Hematopoietic multipotent progenitor cell (in vitro differentiated cells): ENCODE measurements around the gene ATP2A1. TPM values are rescaled to one million over a fixed set of nuclear protein-coding genes. Genes with fewer than 3 reads are reported as not detected.
A peak's percentile ranks its signal among the peaks of the same experiment; 100 is the strongest.
"Not testable (repeated sequence)": the region's sequence is repeated elsewhere in the genome, so short reads cannot be mapped to it uniquely, and the experiment has no call there.

ENCODE experiments used
- DNase-seq, 3 donors: peaks; one replicate each; pipeline ENCODE4 v3.0.0-alpha.2; 2011 to 2015; ENCODE audit warnings: low read depth in 2 of 3, low spot score in 2 of 3
- total RNA-seq: library from RNA; depleted of rRNA; stranded (reverse); fragments of >200 nt; gene quantifications from one replicate; pipeline ENCODE4 v1.2.3, GENCODE V29; 2012

The ATP2A1 gene
- total RNA-seq, 1 donor: 0.54 TPM

DNA sequence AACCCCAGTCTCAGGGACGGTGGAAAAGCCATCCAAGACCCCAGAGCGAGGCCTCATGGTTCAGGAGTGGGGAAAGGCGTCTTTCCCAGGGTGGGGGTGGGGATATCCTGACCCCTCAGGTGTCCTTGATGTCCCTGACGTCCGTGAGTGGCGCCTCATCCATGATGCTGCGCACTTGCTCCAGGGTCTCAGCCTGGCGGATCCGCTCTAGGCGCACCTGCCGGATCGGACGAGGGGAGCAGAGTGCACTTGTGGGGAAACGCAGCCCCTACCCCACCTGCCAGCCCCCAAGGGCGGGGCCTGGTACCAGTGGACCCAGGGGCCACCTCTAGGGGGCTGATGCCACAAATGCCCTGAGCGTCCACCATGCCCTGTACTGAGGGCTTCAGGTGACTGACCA lies 26.5 kb downstream of the ATP2A1 start:
- no peak for DNase-seq

DNA sequence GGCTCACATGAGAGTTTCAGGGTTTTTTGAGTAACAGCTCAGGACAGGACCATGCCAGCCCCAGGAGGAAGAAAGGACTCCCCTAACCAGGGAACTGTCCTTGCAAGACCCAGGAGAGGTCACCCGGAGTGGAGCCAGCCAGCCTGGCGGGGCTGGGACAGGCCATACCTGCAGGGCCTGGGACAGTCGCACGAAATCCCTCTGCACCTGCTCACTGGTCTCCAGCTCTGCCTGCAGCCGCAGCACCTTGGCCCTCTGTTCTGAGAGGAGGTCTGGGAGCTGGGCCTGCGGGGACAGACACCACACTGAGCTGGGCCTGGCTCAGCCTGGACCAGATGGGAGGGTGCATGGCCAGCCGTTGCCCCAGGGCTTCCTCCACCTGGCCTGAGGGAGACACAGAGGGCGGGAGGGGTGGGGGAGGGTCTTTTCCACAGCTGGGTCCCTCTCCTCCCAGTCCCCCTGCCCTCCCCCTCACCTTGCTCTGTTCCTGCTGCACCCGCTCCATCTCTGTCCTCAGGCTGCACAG lies 27.0 kb downstream of the ATP2A1 start:
- no peak for DNase-seq

DNA sequence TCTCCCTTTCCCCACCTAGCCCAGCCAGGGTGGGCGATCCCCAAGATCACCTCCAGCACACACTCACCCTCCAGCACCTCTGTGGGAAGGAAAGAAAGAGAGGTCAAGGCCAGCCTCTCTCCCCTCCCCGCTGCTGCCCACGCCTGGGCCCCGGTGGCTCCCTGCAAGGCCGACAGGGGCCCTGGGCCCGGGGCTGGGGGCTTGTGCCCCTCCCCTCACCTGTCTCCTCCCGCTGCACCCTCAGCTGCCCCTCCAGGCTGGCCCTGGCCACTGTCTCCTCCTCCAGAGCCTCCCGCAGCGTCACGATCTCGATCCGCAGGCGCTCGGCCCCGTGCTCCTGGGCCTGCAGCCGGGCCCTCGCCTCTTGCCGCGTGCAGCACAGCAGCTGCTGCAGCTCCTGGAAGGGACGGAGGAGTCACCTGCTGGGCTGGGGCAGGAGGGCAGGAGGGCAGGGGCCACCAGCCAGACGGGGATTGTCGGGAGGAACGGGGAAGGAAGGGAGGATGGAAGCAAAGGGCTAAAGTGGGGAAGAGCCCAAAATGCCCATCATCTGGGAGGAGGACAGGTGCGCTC lies 27.6 kb downstream of the ATP2A1 start:
- no peak for DNase-seq

DNA sequence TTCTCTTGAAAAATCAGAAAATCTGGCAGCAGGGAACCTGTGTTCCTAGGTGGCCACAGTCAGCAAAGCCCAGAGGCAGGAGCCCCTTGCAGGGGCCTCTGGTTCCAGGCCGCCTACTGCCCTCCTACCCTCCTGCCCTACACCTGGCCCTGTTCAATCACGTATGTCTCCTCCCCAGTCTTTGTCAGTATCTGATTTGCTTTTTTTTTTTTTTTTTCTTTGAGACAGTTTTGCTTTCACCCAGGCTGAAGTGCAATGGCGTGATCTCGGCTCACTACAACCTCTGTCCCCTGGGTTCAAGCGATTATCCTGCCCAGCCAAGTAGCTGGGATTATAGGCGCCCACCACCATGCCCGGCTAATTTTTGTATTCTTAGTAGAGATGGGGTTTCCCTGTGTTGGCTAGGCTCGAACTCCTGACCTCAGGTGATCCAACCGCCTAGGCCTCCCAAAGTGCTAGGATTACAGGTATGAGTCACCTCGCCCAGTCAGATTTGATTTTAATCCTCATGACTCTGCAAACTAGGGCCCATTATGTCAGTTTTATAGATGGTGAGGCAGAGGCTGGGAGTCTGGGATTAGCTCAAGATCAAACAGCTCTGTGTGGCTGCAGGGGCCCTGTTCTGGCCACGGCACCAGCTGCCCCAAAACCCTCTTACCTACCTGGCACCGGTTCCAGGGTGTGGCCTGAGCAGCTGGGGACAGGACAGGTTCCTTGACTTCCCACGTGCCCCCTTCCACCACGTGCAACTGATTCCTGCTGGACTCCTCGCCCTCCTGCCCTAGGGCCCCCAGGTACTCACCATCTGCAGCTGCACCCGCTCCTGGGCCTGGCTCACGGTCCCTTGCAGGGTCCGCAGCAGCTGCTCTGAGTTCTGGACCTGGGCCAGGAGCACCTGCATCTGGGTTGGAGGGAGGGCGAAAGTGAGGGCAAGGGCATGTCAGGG lies 32.1 kb downstream of the ATP2A1 start:
- DNase-seq: no peak

DNA sequence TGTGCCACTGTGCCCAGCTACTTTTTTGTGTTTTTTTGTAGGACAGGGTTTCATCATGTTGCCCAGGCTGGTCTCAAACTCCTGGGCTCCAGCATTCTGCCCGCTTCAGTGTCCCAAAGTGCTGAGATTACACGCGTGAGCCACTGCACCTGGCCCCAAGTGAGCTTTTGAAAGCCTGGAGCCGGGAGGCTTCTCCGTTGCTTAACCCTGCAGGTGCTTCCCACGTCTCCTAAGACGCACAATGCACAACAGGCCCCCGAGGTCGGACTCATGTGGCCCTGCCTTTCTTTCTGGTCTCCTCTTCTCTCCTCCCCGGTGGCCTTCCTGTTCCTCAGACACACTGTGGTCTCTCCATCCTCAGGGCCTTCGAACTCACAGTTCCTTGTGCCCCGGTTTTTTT lies 34.3 kb downstream of the ATP2A1 start:
- no peak for DNase-seq

DNA sequence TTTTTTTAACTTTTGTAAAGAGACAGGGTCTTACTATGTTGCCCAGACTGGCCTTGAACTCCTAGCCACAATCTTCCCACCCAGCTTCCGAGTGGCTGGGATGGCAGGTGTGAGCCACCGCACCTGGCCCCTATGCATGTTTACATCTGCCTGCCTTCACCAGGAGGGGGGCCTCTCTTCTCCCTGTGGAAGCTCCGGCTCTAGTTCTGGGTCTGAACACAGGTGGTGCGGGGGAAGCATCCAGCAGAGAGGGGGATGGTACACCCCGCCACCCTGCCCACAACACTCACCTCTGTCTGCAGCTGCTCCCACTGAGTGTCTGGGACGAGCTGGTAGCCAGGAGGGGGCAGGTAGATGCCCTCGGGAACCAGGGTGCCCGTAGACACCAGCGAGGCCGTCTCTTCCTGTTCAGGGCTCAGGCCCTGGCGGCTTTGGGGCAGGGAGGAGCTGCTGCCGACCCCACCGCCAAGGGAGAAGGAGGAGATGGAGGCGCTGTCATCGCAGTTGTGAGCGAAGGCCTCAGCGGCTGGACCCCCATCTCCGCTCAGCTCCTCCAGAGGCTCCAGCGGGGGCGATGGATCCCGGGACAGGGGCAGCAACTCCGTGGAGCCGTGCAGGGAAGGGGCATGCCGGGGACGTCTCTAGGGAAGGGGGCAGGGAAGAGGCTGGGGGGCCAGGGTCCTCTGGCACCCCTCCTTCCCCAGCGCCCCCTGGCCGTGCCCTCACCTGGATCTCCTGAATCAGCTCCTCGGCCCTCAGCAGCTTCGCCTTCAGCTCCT lies 35.8 kb downstream of the ATP2A1 start:
- no peak for DNase-seq

DNA sequence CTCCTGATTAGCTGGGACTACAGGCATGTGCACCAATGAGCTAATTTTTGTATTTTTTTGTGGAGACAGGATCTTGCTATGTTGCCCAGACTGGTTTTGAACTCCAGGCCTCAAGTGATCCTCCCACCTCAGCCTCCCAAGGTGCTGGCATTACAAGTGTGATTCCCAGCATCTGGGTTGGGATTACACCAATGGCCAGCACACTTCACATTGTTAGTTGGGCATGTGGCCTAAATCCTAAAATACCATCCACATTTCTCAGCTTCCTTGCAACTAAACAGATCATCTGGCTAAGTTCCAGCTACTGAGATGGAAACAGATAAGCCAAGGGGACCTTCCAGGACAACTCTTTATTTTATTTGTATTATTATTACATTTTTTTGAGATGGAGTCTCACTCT lies 36.9 kb downstream of the ATP2A1 start:
- DNase-seq: no peak

DNA sequence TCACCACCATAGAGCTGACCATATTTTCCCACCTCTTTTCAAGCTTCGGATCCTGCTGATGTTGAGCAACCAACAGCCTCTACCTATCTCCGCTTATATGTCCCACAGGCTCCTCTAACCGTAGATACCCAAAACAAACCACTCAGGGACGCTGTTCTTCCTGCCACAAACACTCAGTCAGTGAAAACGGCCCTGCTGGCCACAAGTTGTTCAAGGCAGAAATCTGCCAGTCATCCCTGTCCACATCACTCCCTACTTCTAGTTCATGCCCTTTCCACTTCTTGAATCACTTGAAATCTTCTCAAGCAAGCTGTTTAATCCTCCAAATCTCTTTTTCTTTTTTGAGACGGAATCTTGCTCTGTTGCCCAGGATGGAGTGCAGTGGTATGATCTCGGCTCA lies 38.8 kb downstream of the ATP2A1 start:
- peak in 1 of 3 donors; percentile 16 for DNase-seq

DNA sequence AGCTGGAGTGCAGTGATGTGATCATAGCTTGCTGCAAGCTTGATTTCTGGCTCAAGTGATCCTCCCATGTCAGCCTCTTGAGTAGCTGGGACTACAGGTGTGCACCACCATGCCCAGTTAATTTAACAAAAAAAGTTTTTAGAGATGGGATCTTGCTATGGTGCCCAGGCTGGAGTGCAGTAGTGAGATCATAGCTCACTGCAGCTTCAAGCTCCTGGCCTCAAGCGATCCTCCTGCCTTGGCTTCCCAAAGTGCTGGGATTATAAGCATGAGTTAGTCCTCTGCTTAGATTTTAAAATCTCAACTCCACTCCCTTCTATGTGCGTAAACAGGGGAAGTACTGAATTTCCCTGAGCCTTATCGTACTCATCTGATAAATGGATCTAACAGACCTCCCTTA lies 40.4 kb downstream of the ATP2A1 start:
- no peak for DNase-seq

DNA sequence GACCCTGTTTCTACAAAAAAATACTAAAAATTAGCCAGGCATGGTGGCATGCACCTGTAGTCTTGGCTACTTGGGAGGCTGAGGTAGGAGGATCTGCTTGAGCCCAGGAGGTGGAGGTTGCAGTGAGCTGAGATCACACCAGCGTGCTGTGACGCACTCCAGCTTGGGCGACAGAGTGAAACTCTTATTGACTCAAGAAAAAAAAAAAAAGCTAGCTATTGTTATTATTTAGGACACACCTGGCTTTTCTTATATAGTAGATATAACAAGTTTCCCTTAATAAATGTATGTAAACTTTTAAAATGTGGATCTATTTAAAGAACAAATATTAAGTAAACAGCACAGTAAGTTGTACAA lies 44.9 kb downstream of the ATP2A1 start:
- DNase-seq: no peak

DNA sequence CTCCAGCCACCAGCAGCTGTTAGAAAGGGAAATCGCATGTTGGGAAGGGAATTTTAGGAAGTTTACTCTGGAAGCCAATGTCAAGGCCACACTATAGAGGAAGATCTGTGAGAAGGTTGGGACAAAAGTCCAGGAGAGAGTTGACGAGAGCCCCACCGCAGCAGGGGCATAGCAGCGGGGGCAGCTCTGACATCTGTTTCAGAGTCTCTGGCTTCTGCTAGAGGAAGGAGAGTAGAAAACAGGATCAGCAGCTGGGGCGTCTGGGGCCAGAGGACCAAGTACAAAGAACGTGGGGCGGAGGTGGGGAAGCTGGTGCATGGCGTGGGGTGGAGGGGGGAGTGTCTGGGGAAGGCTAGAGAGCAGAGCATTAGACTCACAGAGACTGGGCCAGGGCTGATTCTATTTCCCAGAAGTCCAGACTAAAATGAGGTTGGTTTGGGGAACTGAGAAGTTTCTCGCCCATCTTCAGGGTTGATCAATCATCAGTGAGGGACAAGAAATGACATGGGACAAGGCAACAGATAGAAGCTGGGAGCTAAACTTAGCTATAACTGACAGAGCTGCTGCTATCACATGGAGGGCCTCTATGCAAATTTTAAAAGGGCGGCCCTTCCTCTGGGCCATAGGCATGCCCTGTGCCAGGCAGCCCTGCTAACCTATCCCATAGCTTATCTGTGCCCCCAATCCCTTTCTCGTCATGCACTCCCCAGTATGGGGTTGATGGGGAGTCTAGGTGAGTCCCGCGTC lies 45.5 kb downstream of the ATP2A1 start:
- no peak for DNase-seq

DNA sequence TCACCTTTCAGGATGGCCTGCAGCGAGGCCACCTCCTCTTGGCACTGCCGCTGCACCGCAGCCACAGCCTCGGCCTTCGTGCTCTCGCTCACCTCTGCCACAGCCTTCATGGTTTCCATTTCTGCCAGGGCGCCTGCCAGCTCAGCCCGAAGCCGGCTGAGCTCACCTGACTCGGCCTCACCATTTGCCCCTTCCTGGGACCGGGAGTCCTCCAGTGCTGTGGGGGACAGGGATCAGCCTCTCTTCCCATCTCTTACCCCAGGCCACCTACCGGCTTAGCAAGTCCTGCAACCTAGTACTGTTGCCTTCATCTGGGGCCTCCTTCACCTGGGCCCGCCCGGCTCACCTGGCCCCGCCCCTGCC lies 46.1 kb downstream of the ATP2A1 start:
- no peak for DNase-seq

DNA sequence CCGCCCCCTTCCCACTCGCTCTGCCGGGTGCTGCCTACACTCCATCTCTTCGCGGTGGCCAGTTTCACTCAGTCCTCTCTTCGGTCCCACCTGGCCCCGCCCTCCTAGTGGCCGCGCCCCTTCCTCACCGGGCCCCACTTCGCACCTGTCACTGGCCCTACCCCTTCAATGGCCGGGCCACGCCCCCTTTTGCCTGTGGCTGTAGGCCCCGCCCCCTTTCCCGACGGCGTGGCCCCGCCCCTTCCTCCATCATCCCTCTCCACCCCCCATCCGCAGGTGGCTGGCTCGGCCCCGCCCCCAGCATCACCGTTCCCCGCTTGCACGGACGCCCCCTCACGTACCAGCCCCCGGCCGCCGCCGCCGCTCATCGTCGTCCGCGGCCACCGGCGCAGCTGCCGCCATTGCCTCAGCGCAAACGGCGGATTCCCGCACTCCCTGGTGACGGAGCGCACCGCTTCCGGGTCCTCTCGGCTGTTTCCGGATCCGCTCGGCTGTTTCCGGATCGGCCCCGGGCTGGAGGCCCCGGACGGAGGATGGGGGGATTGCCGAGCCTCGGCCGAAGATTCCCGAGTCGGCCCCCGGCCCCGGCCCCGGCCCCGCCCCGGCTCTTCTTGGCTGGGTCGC lies 46.6 kb downstream of the ATP2A1 start, which contains the start of gene RABEP2:
Gene RABEP2, minus strand, starts transcription at position 477 of the 624 bp plus-strand sequence. Its CDS starts 75 bp downstream, at position 402.
- DNase-seq: peak; percentile 89 to 95 (median 92)

DNA sequence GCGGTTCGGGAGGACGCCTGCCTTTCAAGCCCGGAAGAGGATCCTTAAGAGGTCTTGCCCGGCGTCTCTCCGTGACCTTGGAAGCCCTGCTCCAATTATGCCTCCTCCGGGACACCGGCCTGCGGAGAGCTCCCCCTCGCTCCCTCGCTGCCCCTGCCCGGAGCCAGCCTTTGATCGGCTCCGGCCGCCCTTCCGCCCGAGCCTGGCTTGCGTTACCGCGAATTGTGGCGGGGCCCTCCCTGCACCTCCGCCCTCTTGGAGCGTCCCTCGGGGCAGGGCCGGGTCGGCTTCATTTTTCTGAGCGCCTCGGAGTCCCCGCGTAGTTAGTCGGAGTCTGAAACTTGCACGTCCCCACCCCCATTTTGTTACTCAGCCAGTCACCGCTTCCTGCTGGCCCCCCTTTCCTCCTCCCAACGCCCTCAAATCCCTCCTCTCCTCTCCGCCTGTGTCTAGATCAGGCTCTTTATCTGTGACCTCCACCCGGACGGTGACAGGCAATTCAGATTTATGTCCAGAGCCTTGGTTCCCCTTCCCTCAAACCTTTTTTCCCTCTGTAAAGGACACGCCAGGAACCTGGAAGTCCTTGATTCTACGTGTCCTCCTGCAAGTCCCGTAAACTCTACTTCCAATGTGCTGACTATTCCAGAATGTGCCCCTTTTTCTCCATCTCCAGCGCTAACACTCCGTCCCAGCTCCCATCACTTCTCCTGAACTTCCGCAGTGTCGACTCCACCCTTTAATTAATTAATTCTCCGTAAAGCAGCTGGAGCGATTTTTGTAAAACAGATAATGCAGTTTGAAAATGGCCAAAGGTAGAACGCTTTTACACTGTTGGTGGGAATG lies 47.3 kb downstream of the ATP2A1 start:
- peak; percentile 61 to 95 (median 91) for DNase-seq

DNA sequence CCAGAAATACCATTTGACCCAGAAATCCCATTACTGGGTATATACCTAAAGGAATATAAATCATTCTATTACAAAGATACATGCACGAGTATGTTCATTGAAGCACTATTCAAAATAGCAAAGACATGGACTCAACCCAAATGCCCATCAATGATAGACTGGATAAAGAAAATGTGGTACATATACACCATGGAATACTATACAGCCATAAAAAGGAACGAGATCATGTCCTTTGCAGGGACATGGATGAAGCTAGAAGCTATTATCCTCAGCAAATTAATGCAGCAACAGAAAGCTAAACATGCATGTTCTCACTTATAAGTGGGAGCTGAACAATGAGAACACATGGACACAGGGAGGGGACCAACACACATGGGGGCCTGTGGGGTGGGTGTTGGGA lies 48.0 kb downstream of the ATP2A1 start:
- not testable (repeated sequence) for DNase-seq

DNA sequence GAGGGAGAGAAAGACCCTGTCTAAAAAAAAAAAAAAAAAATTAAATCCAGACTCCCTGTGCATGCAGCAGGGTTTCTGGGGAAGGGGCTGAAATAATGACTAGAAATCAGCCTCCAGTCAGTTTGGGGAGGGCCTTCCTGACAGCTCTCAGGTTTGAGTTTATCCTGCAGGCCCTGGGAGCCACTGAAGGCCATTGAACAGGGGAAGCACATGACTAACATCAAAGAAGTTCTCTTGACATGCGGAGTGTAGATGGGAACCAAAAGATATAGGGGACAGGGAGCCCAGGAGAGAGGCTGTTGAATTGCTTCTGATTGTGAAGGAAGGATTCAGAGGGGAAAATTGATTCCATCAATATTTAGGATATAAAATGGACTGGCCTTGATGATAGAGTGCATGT lies 49.5 kb downstream of the ATP2A1 start:
- no peak for DNase-seq

DNA sequence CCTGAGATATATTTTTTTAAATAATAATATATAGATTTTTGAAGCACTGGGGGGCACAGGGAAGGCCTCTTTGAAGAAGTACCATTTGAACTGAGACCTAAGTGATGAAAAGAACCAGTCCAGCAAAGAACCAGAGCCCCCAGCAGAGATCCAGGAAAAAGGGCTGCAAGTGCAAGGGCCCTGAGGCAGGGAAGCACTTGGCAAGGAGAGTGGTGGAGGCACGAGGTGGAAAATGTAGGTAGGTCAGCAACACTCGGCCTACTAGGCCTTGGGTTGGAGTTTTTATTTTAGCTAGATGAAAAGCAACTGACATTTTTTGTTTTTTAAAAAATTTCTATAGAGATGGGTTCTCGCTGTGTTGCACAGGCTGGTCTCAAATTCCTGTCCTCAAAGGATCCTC lies 51.9 kb downstream of the ATP2A1 start:
- DNase-seq: no peak

DNA sequence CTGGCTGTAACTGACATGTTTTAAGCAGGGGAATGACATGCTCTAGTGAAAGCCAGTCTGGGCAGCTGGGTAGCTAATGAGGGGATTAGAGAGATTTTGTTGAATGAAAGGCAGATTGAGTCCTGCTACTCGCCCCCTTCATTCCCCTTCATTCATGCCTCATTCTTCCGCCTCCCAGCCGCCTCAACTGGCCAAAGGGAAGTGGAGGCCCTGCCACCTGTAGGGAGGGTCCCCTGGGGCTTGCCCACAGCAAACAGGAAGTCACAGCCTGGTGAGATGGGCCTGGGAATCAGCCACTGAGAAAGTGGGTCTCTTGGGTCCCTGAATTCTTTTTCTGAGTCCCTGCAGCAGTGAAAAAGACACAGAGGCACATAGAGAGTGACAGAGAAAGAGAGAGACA lies 52.4 kb downstream of the ATP2A1 start:
- DNase-seq: peak in 1 of 3 donors; percentile 57

DNA sequence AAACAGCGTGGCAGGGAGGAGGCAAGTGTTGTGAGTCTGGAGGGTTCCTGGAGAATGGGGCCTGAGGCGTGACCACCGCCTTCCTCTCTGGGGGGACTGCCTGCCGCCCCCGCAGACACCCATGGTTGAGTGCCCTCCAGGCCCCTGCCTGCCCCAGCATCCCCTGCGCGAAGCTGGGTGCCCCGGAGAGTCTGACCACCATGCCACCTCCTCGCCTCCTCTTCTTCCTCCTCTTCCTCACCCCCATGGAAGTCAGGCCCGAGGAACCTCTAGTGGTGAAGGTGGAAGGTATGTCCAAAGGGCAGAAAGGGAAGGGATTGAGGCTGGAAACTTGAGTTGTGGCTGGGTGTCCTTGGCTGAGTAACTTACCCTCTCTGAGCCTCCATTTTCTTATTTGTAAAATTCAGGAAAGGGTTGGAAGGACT lies 53.5 kb downstream of the ATP2A1 start, which contains the start of gene CD19:
Gene CD19, plus strand, starts transcription at position 171 of the 425 bp plus-strand sequence. Its CDS starts 30 bp downstream, at position 201.
- DNase-seq: no peak
